ENCODE results near the gene SRGAP1.

DNA sequence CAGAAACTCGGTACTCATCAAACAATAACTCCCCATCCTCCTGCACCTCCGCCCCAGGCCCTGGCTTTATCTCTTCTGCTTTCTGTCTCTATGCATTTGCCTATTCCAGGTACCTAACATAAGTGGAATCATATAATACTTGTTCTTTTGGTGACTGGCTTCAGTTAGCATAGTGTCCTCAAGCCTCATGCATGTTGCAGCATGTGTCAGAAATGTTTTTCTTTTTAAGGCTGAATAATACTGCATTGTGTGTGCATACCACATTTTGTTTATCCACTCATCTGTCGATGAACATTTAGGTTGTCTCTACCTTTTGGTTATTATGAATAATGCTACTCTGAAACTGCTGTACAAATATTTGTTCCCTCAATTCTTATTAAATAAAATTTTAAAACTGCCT, 260.5 kb downstream of the SRGAP1 start:
- TF ChIP-seq, protein P1, sequence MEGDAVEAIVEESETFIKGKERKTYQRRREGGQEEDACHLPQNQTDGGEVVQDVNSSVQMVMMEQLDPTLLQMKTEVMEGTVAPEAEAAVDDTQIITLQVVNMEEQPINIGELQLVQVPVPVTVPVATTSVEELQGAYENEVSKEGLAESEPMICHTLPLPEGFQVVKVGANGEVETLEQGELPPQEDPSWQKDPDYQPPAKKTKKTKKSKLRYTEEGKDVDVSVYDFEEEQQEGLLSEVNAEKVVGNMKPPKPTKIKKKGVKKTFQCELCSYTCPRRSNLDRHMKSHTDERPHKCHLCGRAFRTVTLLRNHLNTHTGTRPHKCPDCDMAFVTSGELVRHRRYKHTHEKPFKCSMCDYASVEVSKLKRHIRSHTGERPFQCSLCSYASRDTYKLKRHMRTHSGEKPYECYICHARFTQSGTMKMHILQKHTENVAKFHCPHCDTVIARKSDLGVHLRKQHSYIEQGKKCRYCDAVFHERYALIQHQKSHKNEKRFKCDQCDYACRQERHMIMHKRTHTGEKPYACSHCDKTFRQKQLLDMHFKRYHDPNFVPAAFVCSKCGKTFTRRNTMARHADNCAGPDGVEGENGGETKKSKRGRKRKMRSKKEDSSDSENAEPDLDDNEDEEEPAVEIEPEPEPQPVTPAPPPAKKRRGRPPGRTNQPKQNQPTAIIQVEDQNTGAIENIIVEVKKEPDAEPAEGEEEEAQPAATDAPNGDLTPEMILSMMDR (IDR thresholded peaks at IDR 0.05), result no peak
- TF ChIP-seq POLR2A (IDR thresholded peaks at IDR 0.05), result no peak
- TF ChIP-seq POLR2AphosphoS5 (IDR thresholded peaks at IDR 0.05), result no peak
- TF ChIP-seq EP300 (IDR thresholded peaks at IDR 0.05), result no peak

Data from upper lobe of left lung (tissue), 4 donors.